Measurements from ENCODE around the gene SP140.

SP140 gene

GRCh38 chr2:230218421-230218820 lies 7.1 kb upstream of the SP140 start:
- Histone ChIP-seq H3K27ac (ENCODE audit: extremely low read depth, low read depth, low read length) (no peak overlapping the region), H3K4me3 (ENCODE audit: low read depth, low read length) (no peak overlapping the region), H3K9me3 (ENCODE audit: control insufficient read depth, insufficient read depth, low read depth, low read length) (no peaks in the 10 kb centered on the region), H3K4me1 (ENCODE audit: control insufficient read depth, insufficient read depth, low read length) (no peaks in the 10 kb centered on the region), H3K36me3 (ENCODE audit: control insufficient read depth in 2 of 2, insufficient read depth in 1 of 2, low read length in 2 of 2) (peaks cover 0 to 29% of the 10 kb centered on the region in 2 experiments; a peak in 1 of 3 replicates)
- CTCF ChIA-PET, result interaction anchor here (0.7 kb wide), 1 partner anchor 66 kb away, joined by 3 read pairs; no protein-coding TSS in a partner anchor
- POLR2A ChIA-PET, result no interaction called here
- no peak for TF ChIP-seq REST (tag by site-specific recombination; IDR thresholded peaks at IDR 0.05)
- no peak for TF ChIP-seq ZNF558 (tag by site-specific recombination; IDR thresholded peaks at IDR 0.05)
- TF ChIP-seq ZNF433 (tag by site-specific recombination; IDR thresholded peaks at IDR 0.05; ENCODE audit: low read depth), result no peak

- H3K36me3 ChIP-seq (ENCODE audit: control insufficient read depth in 2 of 2, insufficient read depth in 1 of 2, low read length in 2 of 2), result peaks cover 0 to 18% of the 10 kb centered on the region in 2 experiments; a peak in 1 of 3 replicates
- no peaks in the 10 kb centered on the region for H3K4me1 ChIP-seq (ENCODE audit: control insufficient read depth, insufficient read depth, low read length)
- peak within 1 kb of the TSS; percentile 50 for H3K4me3 ChIP-seq (ENCODE audit: low read depth, low read length)
- no peaks in the 10 kb centered on the region for H3K9me3 ChIP-seq (ENCODE audit: control insufficient read depth, insufficient read depth, low read depth, low read length)
- ChIA-PET POLR2A (no interaction called here), CTCF (interaction anchor here (0.6 kb wide), 1 partner anchor 189 kb away, joined by 3 read pairs; no protein-coding TSS in a partner anchor)
- peak within 1 kb of the TSS; percentile 26; the same call in 1 of the 2 replicates for H3K27ac ChIP-seq (ENCODE audit: extremely low read depth, low read depth, low read length)
- TF ChIP-seq, protein P1, sequence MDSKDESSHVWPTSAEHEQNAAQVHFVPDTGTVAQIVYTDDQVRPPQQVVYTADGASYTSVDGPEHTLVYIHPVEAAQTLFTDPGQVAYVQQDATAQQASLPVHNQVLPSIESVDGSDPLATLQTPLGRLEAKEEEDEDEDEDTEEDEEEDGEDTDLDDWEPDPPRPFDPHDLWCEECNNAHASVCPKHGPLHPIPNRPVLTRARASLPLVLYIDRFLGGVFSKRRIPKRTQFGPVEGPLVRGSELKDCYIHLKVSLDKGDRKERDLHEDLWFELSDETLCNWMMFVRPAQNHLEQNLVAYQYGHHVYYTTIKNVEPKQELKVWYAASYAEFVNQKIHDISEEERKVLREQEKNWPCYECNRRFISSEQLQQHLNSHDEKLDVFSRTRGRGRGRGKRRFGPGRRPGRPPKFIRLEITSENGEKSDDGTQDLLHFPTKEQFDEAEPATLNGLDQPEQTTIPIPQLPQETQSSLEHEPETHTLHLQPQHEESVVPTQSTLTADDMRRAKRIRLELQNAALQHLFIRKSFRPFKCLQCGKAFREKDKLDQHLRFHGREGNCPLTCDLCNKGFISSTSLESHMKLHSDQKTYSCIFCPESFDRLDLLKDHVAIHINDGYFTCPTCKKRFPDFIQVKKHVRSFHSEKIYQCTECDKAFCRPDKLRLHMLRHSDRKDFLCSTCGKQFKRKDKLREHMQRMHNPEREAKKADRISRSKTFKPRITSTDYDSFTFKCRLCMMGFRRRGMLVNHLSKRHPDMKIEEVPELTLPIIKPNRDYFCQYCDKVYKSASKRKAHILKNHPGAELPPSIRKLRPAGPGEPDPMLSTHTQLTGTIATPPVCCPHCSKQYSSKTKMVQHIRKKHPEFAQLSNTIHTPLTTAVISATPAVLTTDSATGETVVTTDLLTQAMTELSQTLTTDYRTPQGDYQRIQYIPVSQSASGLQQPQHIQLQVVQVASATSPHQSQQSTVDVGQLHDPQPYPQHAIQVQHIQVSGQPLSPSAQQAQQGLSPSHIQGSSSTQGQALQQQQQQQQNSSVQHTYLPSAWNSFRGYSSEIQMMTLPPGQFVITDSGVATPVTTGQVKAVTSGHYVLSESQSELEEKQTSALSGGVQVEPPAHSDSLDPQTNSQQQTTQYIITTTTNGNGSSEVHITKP (tag by site-specific recombination; IDR thresholded peaks at IDR 0.05), result peak; percentile 67
- TF ChIP-seq ZBTB20 (tag by site-specific recombination; IDR thresholded peaks at IDR 0.05) (peak; percentile 63; the same call in 1 of the 2 replicates), ZNF248 (tag by site-specific recombination; IDR thresholded peaks at IDR 0.05) (no peak), ZNF350 (tag by site-specific recombination; IDR thresholded peaks at IDR 0.05) (no peak), ZNF341 (tag by site-specific recombination; IDR thresholded peaks at IDR 0.05; ENCODE audit: low read depth) (peak; percentile 78), ZSCAN23 (tag by site-specific recombination; IDR thresholded peaks at IDR 0.05) (no peak), ZNF16 (tag by site-specific recombination; IDR thresholded peaks at IDR 0.05; ENCODE audit: low read depth) (no peak), BCL11A (tag by site-specific recombination; IDR thresholded peaks at IDR 0.05; ENCODE audit: low read depth) (no peak), GLIS1 (tag by site-specific recombination; IDR thresholded peaks at IDR 0.05) (peak; percentile 34; the same call in 1 of the 2 replicates), ZNF654 (tag by site-specific recombination; IDR thresholded peaks at IDR 0.05; ENCODE audit: low read depth) (no peak), KLF16 (tag by site-specific recombination; IDR thresholded peaks at IDR 0.05) (no peak), WT1 (tag by site-specific recombination; IDR thresholded peaks at IDR 0.05) (no peak)
- TF ChIP-seq, protein P2, sequence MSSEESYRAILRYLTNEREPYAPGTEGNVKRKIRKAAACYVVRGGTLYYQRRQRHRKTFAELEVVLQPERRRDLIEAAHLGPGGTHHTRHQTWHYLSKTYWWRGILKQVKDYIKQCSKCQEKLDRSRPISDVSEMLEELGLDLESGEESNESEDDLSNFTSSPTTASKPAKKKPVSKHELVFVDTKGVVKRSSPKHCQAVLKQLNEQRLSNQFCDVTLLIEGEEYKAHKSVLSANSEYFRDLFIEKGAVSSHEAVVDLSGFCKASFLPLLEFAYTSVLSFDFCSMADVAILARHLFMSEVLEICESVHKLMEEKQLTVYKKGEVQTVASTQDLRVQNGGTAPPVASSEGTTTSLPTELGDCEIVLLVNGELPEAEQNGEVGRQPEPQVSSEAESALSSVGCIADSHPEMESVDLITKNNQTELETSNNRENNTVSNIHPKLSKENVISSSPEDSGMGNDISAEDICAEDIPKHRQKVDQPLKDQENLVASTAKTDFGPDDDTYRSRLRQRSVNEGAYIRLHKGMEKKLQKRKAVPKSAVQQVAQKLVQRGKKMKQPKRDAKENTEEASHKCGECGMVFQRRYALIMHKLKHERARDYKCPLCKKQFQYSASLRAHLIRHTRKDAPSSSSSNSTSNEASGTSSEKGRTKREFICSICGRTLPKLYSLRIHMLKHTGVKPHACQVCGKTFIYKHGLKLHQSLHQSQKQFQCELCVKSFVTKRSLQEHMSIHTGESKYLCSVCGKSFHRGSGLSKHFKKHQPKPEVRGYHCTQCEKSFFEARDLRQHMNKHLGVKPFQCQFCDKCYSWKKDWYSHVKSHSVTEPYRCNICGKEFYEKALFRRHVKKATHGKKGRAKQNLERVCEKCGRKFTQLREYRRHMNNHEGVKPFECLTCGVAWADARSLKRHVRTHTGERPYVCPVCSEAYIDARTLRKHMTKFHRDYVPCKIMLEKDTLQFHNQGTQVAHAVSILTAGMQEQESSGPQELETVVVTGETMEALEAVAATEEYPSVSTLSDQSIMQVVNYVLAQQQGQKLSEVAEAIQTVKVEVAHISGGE (tag by site-specific recombination; conservative IDR thresholded peaks at IDR 0.05; ENCODE audit: low read depth), result peak; percentile 61
- TF ChIP-seq, protein P3, sequence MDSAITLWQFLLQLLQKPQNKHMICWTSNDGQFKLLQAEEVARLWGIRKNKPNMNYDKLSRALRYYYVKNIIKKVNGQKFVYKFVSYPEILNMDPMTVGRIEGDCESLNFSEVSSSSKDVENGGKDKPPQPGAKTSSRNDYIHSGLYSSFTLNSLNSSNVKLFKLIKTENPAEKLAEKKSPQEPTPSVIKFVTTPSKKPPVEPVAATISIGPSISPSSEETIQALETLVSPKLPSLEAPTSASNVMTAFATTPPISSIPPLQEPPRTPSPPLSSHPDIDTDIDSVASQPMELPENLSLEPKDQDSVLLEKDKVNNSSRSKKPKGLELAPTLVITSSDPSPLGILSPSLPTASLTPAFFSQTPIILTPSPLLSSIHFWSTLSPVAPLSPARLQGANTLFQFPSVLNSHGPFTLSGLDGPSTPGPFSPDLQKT (IDR thresholded peaks at IDR 0.05; ENCODE audit: borderline replicate concordance, low read depth, low read length), result no peak
- TF ChIP-seq, protein P4, sequence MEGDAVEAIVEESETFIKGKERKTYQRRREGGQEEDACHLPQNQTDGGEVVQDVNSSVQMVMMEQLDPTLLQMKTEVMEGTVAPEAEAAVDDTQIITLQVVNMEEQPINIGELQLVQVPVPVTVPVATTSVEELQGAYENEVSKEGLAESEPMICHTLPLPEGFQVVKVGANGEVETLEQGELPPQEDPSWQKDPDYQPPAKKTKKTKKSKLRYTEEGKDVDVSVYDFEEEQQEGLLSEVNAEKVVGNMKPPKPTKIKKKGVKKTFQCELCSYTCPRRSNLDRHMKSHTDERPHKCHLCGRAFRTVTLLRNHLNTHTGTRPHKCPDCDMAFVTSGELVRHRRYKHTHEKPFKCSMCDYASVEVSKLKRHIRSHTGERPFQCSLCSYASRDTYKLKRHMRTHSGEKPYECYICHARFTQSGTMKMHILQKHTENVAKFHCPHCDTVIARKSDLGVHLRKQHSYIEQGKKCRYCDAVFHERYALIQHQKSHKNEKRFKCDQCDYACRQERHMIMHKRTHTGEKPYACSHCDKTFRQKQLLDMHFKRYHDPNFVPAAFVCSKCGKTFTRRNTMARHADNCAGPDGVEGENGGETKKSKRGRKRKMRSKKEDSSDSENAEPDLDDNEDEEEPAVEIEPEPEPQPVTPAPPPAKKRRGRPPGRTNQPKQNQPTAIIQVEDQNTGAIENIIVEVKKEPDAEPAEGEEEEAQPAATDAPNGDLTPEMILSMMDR (tag by site-specific recombination; IDR thresholded peaks at IDR 0.05), result peak; percentile 14; the same call in 1 of the 2 replicates
These were observed 5.9 kb upstream of the SP140 start, which contains the start of gene SP110 for GRCh38 chr2:230219419-230220331. Gene SP110, minus strand, starts transcription at chr2:230219984. Its CDS starts 3,057 bp downstream, at chr2:230216927.
